GM23338 (cell line): Measurements from ENCODE around the gene ZACN.

Experiments used
- CTCF ChIP-seq, 2 experiments: fragments of 200-600 bp in 1 of 2; sonication (generic) in 1 of 2; conservative IDR thresholded peaks; 2 replicates each; pipeline versions ENCODE4 v1.5.1 to v1.6.1; 2016 to 2017; ENCODE audit warnings: antibody characterized with exemption in 2 of 2, low read depth in 2 of 2, mild to moderate bottlenecking in 2 of 2, moderate library complexity in 1 of 2
- POLR2AphosphoS5 ChIP-seq: IDR thresholded peaks from 2 replicates; pipeline ENCODE4 v1.6.1; 2016; ENCODE audit warnings: antibody characterized with exemption, low read depth

GRCh38 chr17:76123749-76124581 is 45.0 kb downstream of the ZACN start:
- TF ChIP-seq CTCF (conservative IDR thresholded peaks at IDR 0.05; ENCODE audit: low read depth in 2 of 2) (no peak), POLR2AphosphoS5 (no peak)
